ENCODE results near the gene ADAD1.
"Not testable (repeated sequence)": the region's sequence is repeated elsewhere in the genome, so short reads cannot be mapped to it uniquely, and the experiment has no call there.

The ADAD1 gene

DNA sequence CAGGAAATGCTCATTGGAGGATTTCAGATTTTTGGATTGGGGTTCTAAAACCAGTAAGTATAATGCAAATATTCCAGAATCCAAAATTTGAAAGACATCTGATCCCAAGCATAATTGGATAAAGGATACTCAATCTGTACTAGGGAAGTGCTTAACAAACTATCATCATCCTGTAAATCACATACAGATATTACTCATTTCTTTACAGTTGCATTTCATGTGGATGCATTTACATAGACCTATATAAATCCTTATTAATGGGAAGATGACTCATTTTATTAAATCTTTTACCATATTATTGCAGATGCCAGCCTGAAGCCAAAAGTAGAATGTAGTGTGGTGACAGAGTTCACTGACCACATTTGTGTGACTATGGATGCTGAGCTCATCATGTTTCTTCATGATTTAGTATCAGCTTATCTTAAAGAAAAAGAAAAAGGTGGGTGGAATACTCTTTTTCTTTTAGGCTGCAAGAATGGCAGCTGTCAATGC lies 22.4 kb upstream of the ADAD1 start:
- no peak overlapping the region for H3K4me3 ChIP-seq (ENCODE audit: low read length)
- TF ChIP-seq, protein P1, sequence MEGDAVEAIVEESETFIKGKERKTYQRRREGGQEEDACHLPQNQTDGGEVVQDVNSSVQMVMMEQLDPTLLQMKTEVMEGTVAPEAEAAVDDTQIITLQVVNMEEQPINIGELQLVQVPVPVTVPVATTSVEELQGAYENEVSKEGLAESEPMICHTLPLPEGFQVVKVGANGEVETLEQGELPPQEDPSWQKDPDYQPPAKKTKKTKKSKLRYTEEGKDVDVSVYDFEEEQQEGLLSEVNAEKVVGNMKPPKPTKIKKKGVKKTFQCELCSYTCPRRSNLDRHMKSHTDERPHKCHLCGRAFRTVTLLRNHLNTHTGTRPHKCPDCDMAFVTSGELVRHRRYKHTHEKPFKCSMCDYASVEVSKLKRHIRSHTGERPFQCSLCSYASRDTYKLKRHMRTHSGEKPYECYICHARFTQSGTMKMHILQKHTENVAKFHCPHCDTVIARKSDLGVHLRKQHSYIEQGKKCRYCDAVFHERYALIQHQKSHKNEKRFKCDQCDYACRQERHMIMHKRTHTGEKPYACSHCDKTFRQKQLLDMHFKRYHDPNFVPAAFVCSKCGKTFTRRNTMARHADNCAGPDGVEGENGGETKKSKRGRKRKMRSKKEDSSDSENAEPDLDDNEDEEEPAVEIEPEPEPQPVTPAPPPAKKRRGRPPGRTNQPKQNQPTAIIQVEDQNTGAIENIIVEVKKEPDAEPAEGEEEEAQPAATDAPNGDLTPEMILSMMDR (IDR thresholded peaks at IDR 0.05; ENCODE audit: insufficient read depth, low read depth, low read length, missing control alignments): no peak
- no peak for DNase-seq (ENCODE audit: low read depth)

DNA sequence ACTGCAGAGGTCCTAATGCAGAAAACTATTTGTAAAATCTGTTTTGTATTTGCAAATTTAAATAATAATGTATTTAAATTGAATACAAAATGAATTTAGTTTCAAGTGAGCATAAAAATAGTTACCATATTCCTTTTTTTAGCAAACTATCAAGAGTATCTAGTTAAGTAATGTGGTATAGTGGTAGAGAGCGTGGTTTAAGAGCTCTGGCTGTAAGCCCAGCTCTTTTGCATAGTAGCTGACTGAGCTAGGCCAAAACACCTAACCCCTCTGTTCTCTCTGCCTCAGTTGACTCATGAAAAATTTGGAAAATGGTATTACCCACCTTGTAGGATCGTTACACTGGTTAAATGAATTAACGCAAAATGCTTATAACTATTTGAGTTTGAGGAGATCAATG lies 18.1 kb upstream of the ADAD1 start:
- DNase-seq (ENCODE audit: low read depth): no peak
- H3K4me3 ChIP-seq (ENCODE audit: low read length): no peak overlapping the region
- TF ChIP-seq, protein P1 (IDR thresholded peaks at IDR 0.05; ENCODE audit: insufficient read depth, low read depth, low read length, missing control alignments): no peak

DNA sequence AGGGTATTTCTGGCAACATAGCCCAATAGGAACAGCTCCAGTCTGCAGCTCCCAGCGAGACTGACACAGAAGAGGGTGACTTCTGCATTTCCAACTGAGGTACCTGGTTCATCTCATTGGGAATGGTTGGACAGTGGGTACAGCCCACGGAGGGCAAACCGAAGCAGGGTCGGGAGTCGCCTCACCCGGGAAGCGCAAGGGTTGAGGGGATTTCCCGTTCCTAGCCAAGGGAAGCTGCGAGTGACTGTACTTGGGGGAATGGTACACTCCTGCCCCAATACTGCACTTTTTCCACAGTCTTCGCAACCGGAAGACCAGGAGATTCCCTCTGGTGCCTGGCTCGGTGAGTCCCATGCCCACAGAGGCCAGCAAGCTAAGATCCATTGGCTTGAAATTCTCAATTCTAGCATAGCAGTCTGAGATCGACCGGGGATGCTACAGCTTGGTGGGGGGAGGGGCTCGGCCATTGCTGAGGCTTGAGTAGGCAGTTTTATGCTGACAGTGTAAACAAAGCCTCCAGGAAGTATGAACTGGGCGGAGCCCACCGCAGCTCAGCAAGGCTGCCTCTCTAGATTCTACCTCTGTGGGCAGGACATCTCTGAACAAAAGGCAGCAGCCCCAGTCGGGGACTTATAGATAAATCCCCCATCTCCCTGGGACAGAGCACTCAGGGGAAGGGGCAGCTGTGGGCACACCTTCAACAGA lies 14.0 kb upstream of the ADAD1 start:
- H3K4me3 ChIP-seq (ENCODE audit: low read length): no peak overlapping the region
- TF ChIP-seq, protein P1 (IDR thresholded peaks at IDR 0.05; ENCODE audit: insufficient read depth, low read depth, low read length, missing control alignments): no peak
- DNase-seq (ENCODE audit: low read depth): no peak

DNA sequence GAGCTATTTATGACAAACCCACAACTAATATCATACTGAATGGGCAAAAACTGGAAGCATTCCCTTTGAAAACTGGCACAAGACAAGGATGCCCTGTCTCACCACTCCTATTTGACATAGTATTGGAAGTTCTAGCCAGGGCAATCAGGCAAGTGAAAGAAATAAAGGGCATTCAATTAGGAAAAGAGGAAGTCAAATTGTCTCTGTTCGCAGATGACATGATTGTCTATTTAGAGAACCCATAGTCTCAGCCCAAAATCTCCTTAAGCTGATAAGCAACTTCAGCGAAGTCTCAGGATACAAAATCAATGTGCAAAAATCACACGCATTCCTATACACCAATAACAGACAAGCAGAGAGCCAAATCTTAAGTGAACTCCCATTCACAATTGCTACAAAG lies 10.0 kb upstream of the ADAD1 start:
- not testable (repeated sequence) for H3K4me3 ChIP-seq (ENCODE audit: low read length); DNase-seq (ENCODE audit: low read depth)

DNA sequence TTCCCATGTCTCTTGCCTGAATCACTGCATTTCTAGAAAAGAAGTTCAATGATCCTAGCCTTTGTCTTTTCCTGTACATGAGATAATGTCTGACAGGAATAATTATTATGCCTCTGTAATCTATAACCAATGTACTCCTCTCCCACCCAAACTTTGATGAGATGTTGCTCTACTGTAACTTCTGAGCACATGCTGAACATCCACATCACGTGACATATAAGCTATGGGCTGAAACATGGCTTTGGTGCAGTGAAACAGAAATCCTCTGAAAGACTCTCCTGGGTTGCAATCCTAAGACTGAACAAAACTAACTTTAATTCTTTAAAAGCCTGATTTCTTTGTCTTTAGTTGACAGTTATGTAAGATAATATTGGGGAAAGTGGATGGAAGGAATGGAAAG lies 1.5 kb upstream of the ADAD1 start:
- TF ChIP-seq, protein P1 (IDR thresholded peaks at IDR 0.05; ENCODE audit: insufficient read depth, low read depth, low read length, missing control alignments): no peak
- H3K4me3 ChIP-seq (ENCODE audit: low read length): no peak overlapping the region
- no peak for DNase-seq (ENCODE audit: low read depth)

DNA sequence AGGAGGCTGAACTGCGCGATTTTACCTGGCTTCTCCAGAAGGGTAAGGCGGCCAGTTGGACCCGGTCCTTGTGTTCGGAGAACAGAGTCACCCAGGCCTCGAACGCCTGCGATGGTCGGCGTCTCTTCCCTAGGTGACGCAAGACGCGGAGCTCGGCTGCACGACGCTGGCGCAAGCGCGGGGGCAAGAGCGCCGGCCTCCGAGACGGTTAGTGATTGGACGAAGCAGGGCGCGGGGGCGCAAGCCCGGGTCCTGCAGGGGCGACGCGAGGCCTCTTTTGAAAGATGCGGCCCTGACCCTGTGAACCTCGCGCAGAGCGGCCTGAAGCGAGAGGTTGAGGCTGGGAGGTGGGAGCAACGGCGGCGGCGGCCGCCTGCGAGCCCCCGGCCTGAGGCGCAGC lies 428 bp downstream of the ADAD1 start:
- TF ChIP-seq, protein P1 (IDR thresholded peaks at IDR 0.05; ENCODE audit: insufficient read depth, low read depth, low read length, missing control alignments): no peak
- DNase-seq (ENCODE audit: low read depth): no peak
- H3K4me3 ChIP-seq (ENCODE audit: low read length): no peak overlapping the region

DNA sequence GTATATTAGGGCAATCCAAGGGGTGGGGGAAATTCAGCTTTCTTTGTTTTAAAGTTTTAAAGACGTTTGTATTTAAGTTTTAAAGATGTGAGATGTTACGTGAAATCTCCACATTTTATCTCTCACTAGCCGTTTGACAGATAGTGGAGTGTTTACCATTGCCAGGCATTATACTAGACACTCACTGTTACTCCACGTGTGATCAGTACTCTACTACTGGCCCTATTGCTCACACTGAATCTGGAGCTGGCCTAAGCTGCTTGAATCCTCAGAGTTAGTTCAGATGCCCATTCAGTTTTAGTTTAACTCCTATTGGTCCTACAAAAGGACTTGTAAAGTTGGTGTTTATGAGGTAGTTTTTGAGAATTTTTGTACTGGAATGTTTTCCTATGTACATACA lies 4.5 kb downstream of the ADAD1 start:
- H3K4me3 ChIP-seq (ENCODE audit: low read length): no peak overlapping the region
- DNase-seq (ENCODE audit: low read depth): no peak
- TF ChIP-seq, protein P1 (IDR thresholded peaks at IDR 0.05; ENCODE audit: insufficient read depth, low read depth, low read length, missing control alignments): no peak

Measured in epithelial cell of esophagus (primary cell).